WTC11 (cell line): Measurements from ENCODE around the gene PLAA. TPM values are rescaled to one million over a fixed set of nuclear protein-coding genes. Genes with fewer than 3 reads are reported as not detected.

ENCODE experiments used
- ATAC-seq: fragments of 200-7000 bp; cut with Tn5 transposase; 2 replicates; pipeline ENCODE4 v1.10.0; 2021; ENCODE audit warnings: mild to moderate bottlenecking, moderate library complexity
- CTCF ChIA-PET: fragments of 300-600 bp; sonication (Branson Sonifier 250); formaldehyde crosslinking; loops from one replicate; lab custom pipeline; 2021; ENCODE audit warnings: antibody characterized with exemption; lab: Charles Lee
- POLR2A ChIA-PET: fragments of 350-600 bp; sonication (Branson Sonifier 250); formaldehyde crosslinking; loops from one replicate; lab custom pipeline; 2021; ENCODE audit warnings: antibody characterized with exemption; lab: Charles Lee
- DNase-seq: peaks from one replicate; pipeline ENCODE4 v3.0.0; 2021; ENCODE audit warnings: low spot score
- H3K27ac Mint-ChIP-seq: 2 replicates; pipeline ENCODE4 v1.8.0; 2021; ENCODE audit warnings: mixed read lengths
- H3K27me3 Mint-ChIP-seq: 2 replicates; pipeline ENCODE4 v1.8.0; 2021; ENCODE audit warnings: low read depth, mild to moderate bottlenecking, moderate library complexity, mixed read lengths
- H3K36me3 Mint-ChIP-seq: 2 replicates; pipeline ENCODE4 v1.8.0; 2021; ENCODE audit warnings: mixed read lengths
- H3K4me1 Mint-ChIP-seq: 2 replicates; pipeline ENCODE4 v1.8.0; 2022; ENCODE audit warnings: mixed read lengths
- H3K4me3 Mint-ChIP-seq: 2 replicates; pipeline ENCODE4 v1.8.0; 2021; ENCODE audit warnings: mild to moderate bottlenecking, moderate library complexity, mixed read lengths
- H3K9me3 Mint-ChIP-seq: 2 replicates; pipeline ENCODE4 v1.8.0; 2021; ENCODE audit warnings: mixed read lengths
- total RNA-seq: library from RNA; stranded (reverse); gene quantifications from 3 replicates; pipeline ENCODE4 v1.2.3, GENCODE V29; 2021
- TF ChIP-seq, protein P1 (sequence below): fragments of 200-600 bp; IDR thresholded peaks from 2 replicates; pipeline ENCODE4 v1.8.0; 2022; ENCODE audit warnings: antibody characterized with exemption
- TF ChIP-seq, protein P2 (sequence below): sonication (generic); formaldehyde crosslinking; IDR thresholded peaks from 2 replicates; pipeline ENCODE4 v1.8.1; 2023; ENCODE audit warnings: mild to moderate bottlenecking, missing genetic modification reagents

The PLAA gene
- total RNA-seq, 1 experiment from 2014 or later = 56.1 TPM

DNA sequence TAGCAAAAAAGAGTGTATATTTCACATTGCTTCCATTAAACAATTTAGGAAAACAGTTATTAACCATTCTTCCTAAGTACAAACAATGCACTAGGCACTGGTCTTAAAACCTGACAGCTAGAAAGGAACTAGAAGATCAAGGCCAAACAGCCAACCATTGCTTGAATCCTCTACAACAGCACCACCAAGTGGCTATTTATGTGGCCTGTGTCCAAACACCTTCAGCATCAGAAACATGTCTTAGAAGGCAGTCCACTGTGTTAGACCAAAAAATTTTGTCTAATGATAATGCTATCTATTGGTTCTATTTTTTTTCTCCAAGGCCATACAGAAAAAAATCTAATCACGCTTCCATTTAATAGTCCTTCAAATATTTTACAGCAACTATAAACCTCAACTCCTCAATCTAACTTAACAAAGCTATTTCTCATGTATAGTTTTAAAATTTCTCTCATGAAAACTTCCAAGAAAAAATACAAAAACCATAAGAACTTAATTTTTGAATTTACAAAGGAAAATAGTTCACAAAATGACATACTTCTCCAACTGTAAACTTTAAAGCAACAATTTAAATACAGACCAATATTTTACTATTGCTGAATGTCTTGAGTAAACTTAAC lies 90.5 kb downstream of the PLAA start:
- Mint-ChIP-seq H3K4me3 (no peak overlapping the region), H3K27me3 (no peaks in the 10 kb centered on the region), H3K27ac (no peak overlapping the region), H3K4me1 (no peaks in the 10 kb centered on the region), H3K36me3 (peaks cover 42% of the 10 kb centered on the region), H3K9me3 (peaks cover 4% of the 10 kb centered on the region)
- TF ChIP-seq, protein P1, sequence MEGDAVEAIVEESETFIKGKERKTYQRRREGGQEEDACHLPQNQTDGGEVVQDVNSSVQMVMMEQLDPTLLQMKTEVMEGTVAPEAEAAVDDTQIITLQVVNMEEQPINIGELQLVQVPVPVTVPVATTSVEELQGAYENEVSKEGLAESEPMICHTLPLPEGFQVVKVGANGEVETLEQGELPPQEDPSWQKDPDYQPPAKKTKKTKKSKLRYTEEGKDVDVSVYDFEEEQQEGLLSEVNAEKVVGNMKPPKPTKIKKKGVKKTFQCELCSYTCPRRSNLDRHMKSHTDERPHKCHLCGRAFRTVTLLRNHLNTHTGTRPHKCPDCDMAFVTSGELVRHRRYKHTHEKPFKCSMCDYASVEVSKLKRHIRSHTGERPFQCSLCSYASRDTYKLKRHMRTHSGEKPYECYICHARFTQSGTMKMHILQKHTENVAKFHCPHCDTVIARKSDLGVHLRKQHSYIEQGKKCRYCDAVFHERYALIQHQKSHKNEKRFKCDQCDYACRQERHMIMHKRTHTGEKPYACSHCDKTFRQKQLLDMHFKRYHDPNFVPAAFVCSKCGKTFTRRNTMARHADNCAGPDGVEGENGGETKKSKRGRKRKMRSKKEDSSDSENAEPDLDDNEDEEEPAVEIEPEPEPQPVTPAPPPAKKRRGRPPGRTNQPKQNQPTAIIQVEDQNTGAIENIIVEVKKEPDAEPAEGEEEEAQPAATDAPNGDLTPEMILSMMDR = peak; percentile 48
- TF ChIP-seq, protein P2, sequence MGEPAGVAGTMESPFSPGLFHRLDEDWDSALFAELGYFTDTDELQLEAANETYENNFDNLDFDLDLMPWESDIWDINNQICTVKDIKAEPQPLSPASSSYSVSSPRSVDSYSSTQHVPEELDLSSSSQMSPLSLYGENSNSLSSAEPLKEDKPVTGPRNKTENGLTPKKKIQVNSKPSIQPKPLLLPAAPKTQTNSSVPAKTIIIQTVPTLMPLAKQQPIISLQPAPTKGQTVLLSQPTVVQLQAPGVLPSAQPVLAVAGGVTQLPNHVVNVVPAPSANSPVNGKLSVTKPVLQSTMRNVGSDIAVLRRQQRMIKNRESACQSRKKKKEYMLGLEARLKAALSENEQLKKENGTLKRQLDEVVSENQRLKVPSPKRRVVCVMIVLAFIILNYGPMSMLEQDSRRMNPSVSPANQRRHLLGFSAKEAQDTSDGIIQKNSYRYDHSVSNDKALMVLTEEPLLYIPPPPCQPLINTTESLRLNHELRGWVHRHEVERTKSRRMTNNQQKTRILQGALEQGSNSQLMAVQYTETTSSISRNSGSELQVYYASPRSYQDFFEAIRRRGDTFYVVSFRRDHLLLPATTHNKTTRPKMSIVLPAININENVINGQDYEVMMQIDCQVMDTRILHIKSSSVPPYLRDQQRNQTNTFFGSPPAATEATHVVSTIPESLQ (CRISPR knock-in tag) = no peak
- ChIA-PET CTCF (interaction anchor here (0.6 to 3.3 kb wide), 16 partner anchors 15 to 354 kb away, joined by 3 to 34 read pairs (median 4); partner anchors contain the start of gene CAAP1), POLR2A (interaction anchor here (0.6 to 2.0 kb wide), 2 partner anchors 133 to 244 kb away, joined by 4 to 6 read pairs; no protein-coding TSS in a partner anchor)
- peak; percentile 81 for ATAC-seq
- peak; percentile 46 for DNase-seq

Other genes starting within 250 kb of the PLAA start
- 33.2 to 45.4 TPM (median 36.1 TPM) in 3 replicates for gene CAAP1, start 54.4 kb downstream of the PLAA start, total RNA-seq
- 15.2 to 21.6 TPM (median 17.3 TPM) in 3 replicates for gene IFT74, start 9.2 kb upstream of the PLAA start, total RNA-seq
- not detected in 3 replicates for gene LRRC19, start 58.4 kb upstream of the PLAA start, total RNA-seq
- 2.5 to 3.1 TPM (median 2.5 TPM) in 3 replicates for gene TEK, start 162.0 kb upstream of the PLAA start, total RNA-seq